Right renal cortex interstitium (tissue), 3 donors: ENCODE results near the gene TMEM54. TPM values are rescaled to one million over a fixed set of nuclear protein-coding genes. Genes with fewer than 3 reads are reported as not detected.

Experiments
- DNase-seq, 3 donors: peaks; one replicate each; pipeline ENCODE4 v3.0.0-alpha.2; 2013; ENCODE audit warnings: low read depth in 3 of 3, low spot score in 2 of 3
- polyA plus RNA-seq, 3 donors: library from polyadenylated mRNA; unstranded; fragments of 120-200 nt; gene quantifications; one replicate each; pipeline ENCODE4 v1.2.1, GENCODE V29; 2013; ENCODE audit not compliant: insufficient read length in 3 of 3

Gene TMEM54
- polyA plus RNA-seq, 3 donors, result 4.4 to 9.9 (median 7.6) TPM

- no peak for DNase-seq
Observed at GRCh38 chr1:32867151-32867550, 34.0 kb downstream of the TMEM54 start.

GRCh38 chr1:32865639-32866405 is 35.4 kb downstream of the TMEM54 start:
- no peak for DNase-seq

GRCh38 chr1:32864375-32865019 is 36.7 kb downstream of the TMEM54 start:
- no peak for DNase-seq

- no peak for DNase-seq
Observed at GRCh38 chr1:32863881-32864245, 37.3 kb downstream of the TMEM54 start.

GRCh38 chr1:32863218-32863880 is 37.8 kb downstream of the TMEM54 start:
- DNase-seq, result no peak

- no peak for DNase-seq
Observed at GRCh38 chr1:32861904-32862695, 39.1 kb downstream of the TMEM54 start.

GRCh38 chr1:32860566-32860965 is 40.6 kb downstream of the TMEM54 start:
- DNase-seq, result no peak

- DNase-seq, result no peak
Observed at GRCh38 chr1:32859915-32860314, 41.3 kb downstream of the TMEM54 start.

GRCh38 chr1:32858791-32859190 is 42.4 kb downstream of the TMEM54 start:
- DNase-seq, result no peak

GRCh38 chr1:32858136-32858535 is 43.1 kb downstream of the TMEM54 start:
- no peak for DNase-seq

GRCh38 chr1:32855861-32856617 is 45.1 kb downstream of the TMEM54 start:
- DNase-seq, result no peak

GRCh38 chr1:32848354-32849063 is 52.7 kb downstream of the TMEM54 start:
- no peak for DNase-seq

Other genes with a start within 250 kb of the TMEM54 start
- 1 to 10 TPM in 2 of 3 donors, under 1 TPM in 1; 0.97 to 1.9 (median 1.3) TPM for gene SYNC, start 198.6 kb downstream of the TMEM54 start, polyA plus RNA-seq
- gene YARS1, start 84.0 kb downstream of the TMEM54 start, polyA plus RNA-seq, result 10 to 100 TPM; 63.1 to 64.2 (median 64.0) TPM
- gene S100PBP, start 83.7 kb downstream of the TMEM54 start, polyA plus RNA-seq, result 10 to 100 TPM; 30.5 to 33.6 (median 31.0) TPM
- gene FNDC5, start 30.5 kb downstream of the TMEM54 start, polyA plus RNA-seq, result 10 to 100 TPM; 45.6 to 60.6 (median 46.6) TPM
- gene HPCA, start 14.9 kb downstream of the TMEM54 start, polyA plus RNA-seq, result under 1 TPM; 0.25 to 0.35 (median 0.33) TPM
- 10 to 100 TPM; 18.1 to 19.1 (median 18.8) TPM for gene RNF19B, start 63.4 kb upstream of the TMEM54 start, polyA plus RNA-seq
- gene AK2, start 135.5 kb upstream of the TMEM54 start, polyA plus RNA-seq, result 100 to 1,000 TPM; 198 to 213 (median 208) TPM
- gene AZIN2, start 179.8 kb upstream of the TMEM54 start, polyA plus RNA-seq, result 1 to 10 TPM; 5.2 to 7.6 (median 5.5) TPM